ENCODE data around the gene CTRB1. TPM values are rescaled to one million over a fixed set of nuclear protein-coding genes. Genes with fewer than 3 reads are reported as not detected.

Gene CTRB1
- total RNA-seq, 1 experiment from 2014 or later, result not detected

- Mint-ChIP-seq H3K27me3 (ENCODE audit: insufficient read depth, unreplicated experiment) (no peaks in the 10 kb centered on the region), H3K36me3 (ENCODE audit: insufficient read depth, unreplicated experiment) (peaks cover 41% of the 10 kb centered on the region), H3K4me1 (ENCODE audit: insufficient read depth, unreplicated experiment) (no peaks in the 10 kb centered on the region), H3K9me3 (ENCODE audit: unreplicated experiment) (no peaks in the 10 kb centered on the region), H3K4me3 (ENCODE audit: unreplicated experiment) (no peak overlapping the region), H3K27ac (ENCODE audit: low read depth, unreplicated experiment) (no peak overlapping the region)
- POLR2A ChIA-PET, result interaction anchor here (0.7 kb wide), 1 partner anchor 17 kb away, joined by 4 read pairs; no protein-coding TSS in a partner anchor
- TF ChIP-seq CTCF (IDR thresholded peaks at IDR 0.05; ENCODE audit: unreplicated experiment), result no peak
- CTCF ChIA-PET, result interaction anchor here (1.8 kb wide), 1 partner anchor 8 kb away, joined by 6 read pairs; no protein-coding TSS in a partner anchor
- no peak for DNase-seq (ENCODE audit: unreplicated experiment)
- intact Hi-C loops (cut with micrococcal nuclease), result loop anchor here (2.0 kb wide), 1 partner anchor 19 kb away; the partner anchor contains the start of gene CTRB2
- BruUV-seq (replicated peaks), result no TSS peak
Measured at GRCh38 chr16:75225678-75226515, 7.1 kb downstream of the CTRB1 start.

- ChIA-PET POLR2A (interaction anchor here (0.6 to 0.7 kb wide), 4 partner anchors 12 to 162 kb away, joined by 3 to 4 read pairs (median 3); no protein-coding TSS in a partner anchor), CTCF (interaction anchor here (1.0 kb wide), 1 partner anchor 18 kb away, joined by 4 read pairs; no protein-coding TSS in a partner anchor)
- Mint-ChIP-seq H3K4me1 (ENCODE audit: insufficient read depth, unreplicated experiment) (no peaks in the 10 kb centered on the region), H3K9me3 (ENCODE audit: unreplicated experiment) (no peaks in the 10 kb centered on the region), H3K27me3 (ENCODE audit: insufficient read depth, unreplicated experiment) (no peaks in the 10 kb centered on the region), H3K4me3 (ENCODE audit: unreplicated experiment) (no peak overlapping the region), H3K36me3 (ENCODE audit: insufficient read depth, unreplicated experiment) (peaks cover 50% of the 10 kb centered on the region), H3K27ac (ENCODE audit: low read depth, unreplicated experiment) (no peak overlapping the region)
- intact Hi-C loops (cut with micrococcal nuclease), result no loop called here
- no peak for TF ChIP-seq CTCF (IDR thresholded peaks at IDR 0.05; ENCODE audit: unreplicated experiment)
- DNase-seq (ENCODE audit: unreplicated experiment), result no peak
- BruUV-seq (replicated peaks), result no TSS peak
Measured at GRCh38 chr16:75226550-75227360, 8.0 kb downstream of the CTRB1 start.

GRCh38 chr16:75227361-75228142 lies 8.8 kb downstream of the CTRB1 start:
- intact Hi-C loops (cut with micrococcal nuclease), result no loop called here
- no peaks in the 10 kb centered on the region for H3K9me3 Mint-ChIP-seq (ENCODE audit: unreplicated experiment)
- ChIA-PET POLR2A (interaction anchor here (0.6 kb wide), 3 partner anchors 12 to 161 kb away, joined by 3 read pairs; no protein-coding TSS in a partner anchor), CTCF (interaction anchor here (1.0 to 1.4 kb wide), 2 partner anchors 19 to 27 kb away, joined by 4 read pairs; no protein-coding TSS in a partner anchor)
- peaks cover 58% of the 10 kb centered on the region for H3K36me3 Mint-ChIP-seq (ENCODE audit: insufficient read depth, unreplicated experiment)
- no peak overlapping the region for H3K4me3 Mint-ChIP-seq (ENCODE audit: unreplicated experiment)
- DNase-seq (ENCODE audit: unreplicated experiment), result no peak
- no TSS peak for BruUV-seq (replicated peaks)
- no peak overlapping the region for H3K27ac Mint-ChIP-seq (ENCODE audit: low read depth, unreplicated experiment)
- no peaks in the 10 kb centered on the region for H3K4me1 Mint-ChIP-seq (ENCODE audit: insufficient read depth, unreplicated experiment)
- no peak for TF ChIP-seq CTCF (IDR thresholded peaks at IDR 0.05; ENCODE audit: unreplicated experiment)
- no peaks in the 10 kb centered on the region for H3K27me3 Mint-ChIP-seq (ENCODE audit: insufficient read depth, unreplicated experiment)
